ENCODE measurements around the gene FBXO8.

Gene FBXO8

GRCh38 chr4:174204164-174204831 is 79.2 kb downstream of the FBXO8 start:
- TF ChIP-seq CTCF (IDR thresholded peaks at IDR 0.05; ENCODE audit: borderline replicate concordance, insufficient read depth, low read depth, low read length): no peak
- H3K4me3 ChIP-seq (ENCODE audit: low read depth, low read length): no peak overlapping the region

- H3K4me3 ChIP-seq (ENCODE audit: low read depth, low read length): no peak overlapping the region
- TF ChIP-seq CTCF (IDR thresholded peaks at IDR 0.05; ENCODE audit: borderline replicate concordance, insufficient read depth, low read depth, low read length): no peak
Observed at GRCh38 chr4:174201871-174202270, 81.6 kb downstream of the FBXO8 start.

GRCh38 chr4:174199735-174200134 is 83.7 kb downstream of the FBXO8 start:
- no peak overlapping the region for H3K4me3 ChIP-seq (ENCODE audit: low read depth, low read length)
- TF ChIP-seq CTCF (IDR thresholded peaks at IDR 0.05; ENCODE audit: borderline replicate concordance, insufficient read depth, low read depth, low read length): no peak

- H3K4me3 ChIP-seq (ENCODE audit: low read depth, low read length): no peak overlapping the region
- TF ChIP-seq CTCF (IDR thresholded peaks at IDR 0.05; ENCODE audit: borderline replicate concordance, insufficient read depth, low read depth, low read length): no peak
Observed at GRCh38 chr4:174198828-174199227, 84.6 kb downstream of the FBXO8 start.

GRCh38 chr4:174198396-174198795 is 85.1 kb downstream of the FBXO8 start:
- no peak for TF ChIP-seq CTCF (IDR thresholded peaks at IDR 0.05; ENCODE audit: borderline replicate concordance, insufficient read depth, low read depth, low read length)
- H3K4me3 ChIP-seq (ENCODE audit: low read depth, low read length): no peak overlapping the region

- no peak overlapping the region for H3K4me3 ChIP-seq (ENCODE audit: low read depth, low read length)
- no peak for TF ChIP-seq CTCF (IDR thresholded peaks at IDR 0.05; ENCODE audit: borderline replicate concordance, insufficient read depth, low read depth, low read length)
Observed at GRCh38 chr4:174193438-174194374, 89.8 kb downstream of the FBXO8 start.
